Astrocyte (in vitro differentiated cells and primary cell): ENCODE data around the gene SMCO3. TPM values are rescaled to one million over a fixed set of nuclear protein-coding genes. Genes with fewer than 3 reads are reported as not detected.

Experiments used
- DNase-seq: peaks from one replicate; pipeline ENCODE4 v3.0.0-alpha.2; 2010; ENCODE audit warnings: low read depth
- FAIRE-seq: peaks from 2 replicates; lab custom pipeline; 2011; peaks lifted over from hg19 to GRCh38; lab: Jason Lieb, UNC
- H2AFZ ChIP-seq: 2 replicates; pipeline ENCODE4 v1.6.0; 2012; ENCODE audit warnings: low read depth, low read length, inconsistent platforms
- H3K27ac ChIP-seq: 2 replicates; pipeline ENCODE4 v1.5.1; 2011; ENCODE audit warnings: low read depth, low read length, inconsistent platforms
- H3K27me3 ChIP-seq: 2 replicates; pipeline ENCODE4 v1.6.0; 2011; ENCODE audit warnings: low read length, inconsistent platforms; ENCODE audit not compliant: insufficient read depth
- H3K36me3 ChIP-seq: 2 replicates; pipeline ENCODE4 v1.5.1; 2011; ENCODE audit warnings: low read length, inconsistent platforms; ENCODE audit not compliant: insufficient read depth
- H3K4me1 ChIP-seq: 2 replicates; pipeline ENCODE4 v1.5.1; 2011; ENCODE audit warnings: low read length, inconsistent platforms; ENCODE audit not compliant: insufficient read depth
- H3K4me2 ChIP-seq: 2 replicates; pipeline ENCODE4 v1.6.0; 2012; ENCODE audit warnings: low read length, inconsistent platforms
- H3K4me3 ChIP-seq: 2 replicates; pipeline ENCODE4 v1.5.1; 2011; ENCODE audit warnings: low read depth, mild to moderate bottlenecking, low read length, inconsistent platforms; ENCODE audit not compliant: insufficient read depth
- H3K79me2 ChIP-seq: 2 replicates; pipeline ENCODE4 v1.6.0; 2012; ENCODE audit warnings: mild to moderate bottlenecking, low read length, inconsistent platforms; ENCODE audit not compliant: insufficient read depth
- H3K9ac ChIP-seq: 2 replicates; pipeline ENCODE4 v1.6.0; 2012; ENCODE audit warnings: mild to moderate bottlenecking, low read length, inconsistent platforms
- H3K9me3 ChIP-seq: 2 replicates; pipeline ENCODE4 v1.5.1; 2012; ENCODE audit warnings: low read depth, mild to moderate bottlenecking, low read length, inconsistent platforms; ENCODE audit not compliant: insufficient read depth
- H4K20me1 ChIP-seq: 2 replicates; pipeline ENCODE4 v1.6.0; 2012; ENCODE audit warnings: low read length, inconsistent platforms; ENCODE audit not compliant: insufficient read depth
- H3K27ac Mint-ChIP-seq: one replicate; pipeline ENCODE4 v1.8.0; 2021; ENCODE audit warnings: mild to moderate bottlenecking, mixed read lengths; ENCODE audit not compliant: unreplicated experiment
- H3K27me3 Mint-ChIP-seq: one replicate; pipeline ENCODE4 v1.8.0; 2021; ENCODE audit warnings: low read depth, mixed read lengths; ENCODE audit not compliant: unreplicated experiment
- H3K36me3 Mint-ChIP-seq: one replicate; pipeline ENCODE4 v1.8.0; 2021; ENCODE audit warnings: low read depth, mixed read lengths; ENCODE audit not compliant: unreplicated experiment
- H3K4me1 Mint-ChIP-seq: one replicate; pipeline ENCODE4 v1.8.0; 2021; ENCODE audit warnings: low read depth, mixed read lengths; ENCODE audit not compliant: unreplicated experiment
- H3K4me3 Mint-ChIP-seq: one replicate; pipeline ENCODE4 v1.8.0; 2021; ENCODE audit warnings: mild to moderate bottlenecking, moderate library complexity, mixed read lengths; ENCODE audit not compliant: unreplicated experiment
- H3K9me3 Mint-ChIP-seq: one replicate; pipeline ENCODE4 v1.8.0; 2021; ENCODE audit warnings: mild to moderate bottlenecking, mixed read lengths; ENCODE audit not compliant: unreplicated experiment
- CTCF ChIP-seq: IDR thresholded peaks from 2 replicates; pipeline ENCODE4 v1.5.1; 2011; ENCODE audit warnings: low read depth, mild to moderate bottlenecking, inconsistent platforms, low read length, moderate library complexity; ENCODE audit not compliant: insufficient read depth
- EZH2 ChIP-seq: IDR thresholded peaks from 2 replicates; pipeline ENCODE4 v1.6.1; 2012; ENCODE audit warnings: mild to moderate bottlenecking, low read length, inconsistent platforms; ENCODE audit not compliant: insufficient read depth
- total RNA-seq: library from RNA; stranded (reverse); gene quantifications from 2 replicates; pipeline ENCODE4 v1.2.1, GENCODE V29; 2021

Gene SMCO3
- total RNA-seq, 1 donor from 2014 or later, result 0.57 TPM

GRCh38 chr12:14782756-14783155, 31.2 kb downstream of the SMCO3 start:
- H3K9ac ChIP-seq, result no peak overlapping the region
- H2AFZ ChIP-seq, result no peak overlapping the region
- Mint-ChIP-seq H3K4me3 (no peak overlapping the region), H3K27me3 (no peaks in the 10 kb centered on the region), H3K36me3 (peaks cover 9% of the 10 kb centered on the region), H3K9me3 (peaks cover 1% of the 10 kb centered on the region), H3K4me1 (peaks cover 12% of the 10 kb centered on the region), H3K27ac (no peak overlapping the region)
- FAIRE-seq (no peak), DNase-seq (no peak)
- peaks cover 11% of the 10 kb centered on the region for H3K36me3 ChIP-seq
- H3K4me1 ChIP-seq, result no peaks in the 10 kb centered on the region
- no peaks in the 10 kb centered on the region for H4K20me1 ChIP-seq
- TF ChIP-seq EZH2 (no peak), CTCF (no peak)
- H3K27me3 ChIP-seq, result no peaks in the 10 kb centered on the region
- no peaks in the 10 kb centered on the region for H3K9me3 ChIP-seq
- H3K79me2 ChIP-seq, result no peaks in the 10 kb centered on the region
- no peak overlapping the region for H3K27ac ChIP-seq
- H3K4me2 ChIP-seq, result no peak overlapping the region
- H3K4me3 ChIP-seq, result no peak overlapping the region

- TF ChIP-seq CTCF (no peak), EZH2 (no peak)
- H3K4me3 ChIP-seq, result no peak overlapping the region
- H3K27me3 ChIP-seq, result no peaks in the 10 kb centered on the region
- FAIRE-seq (no peak), DNase-seq (no peak)
- no peaks in the 10 kb centered on the region for H3K4me1 ChIP-seq
- no peaks in the 10 kb centered on the region for H3K79me2 ChIP-seq
- peaks cover 6% of the 10 kb centered on the region for H3K36me3 ChIP-seq
- H3K27ac ChIP-seq, result no peak overlapping the region
- Mint-ChIP-seq H3K4me3 (peak overlapping the region; percentile 8), H3K27ac (no peak overlapping the region), H3K4me1 (peaks cover 19% of the 10 kb centered on the region), H3K36me3 (peaks cover 7% of the 10 kb centered on the region), H3K9me3 (no peaks in the 10 kb centered on the region), H3K27me3 (no peaks in the 10 kb centered on the region)
- no peak overlapping the region for H3K9ac ChIP-seq
- H3K9me3 ChIP-seq, result no peaks in the 10 kb centered on the region
- no peaks in the 10 kb centered on the region for H4K20me1 ChIP-seq
- H2AFZ ChIP-seq, result no peak overlapping the region
- no peak overlapping the region for H3K4me2 ChIP-seq
Measured at GRCh38 chr12:14781563-14781962, 32.4 kb downstream of the SMCO3 start.

- TF ChIP-seq EZH2 (no peak), CTCF (no peak)
- DNase-seq, result no peak
- H3K27me3 Mint-ChIP-seq, result no peaks in the 10 kb centered on the region
- H3K9me3 Mint-ChIP-seq, result no peaks in the 10 kb centered on the region
- peaks cover 26% of the 10 kb centered on the region for H3K4me1 Mint-ChIP-seq
- H3K27ac Mint-ChIP-seq, result no peak overlapping the region
- no peak overlapping the region for H3K4me3 Mint-ChIP-seq
- no peaks in the 10 kb centered on the region for H3K27me3 ChIP-seq
- H3K9ac ChIP-seq, result no peak overlapping the region
- no peak overlapping the region for H3K4me3 ChIP-seq
- no peak overlapping the region for H3K27ac ChIP-seq
- H3K79me2 ChIP-seq, result no peaks in the 10 kb centered on the region
- H3K9me3 ChIP-seq, result no peaks in the 10 kb centered on the region
- peaks cover 7% of the 10 kb centered on the region for H3K36me3 Mint-ChIP-seq
- H3K36me3 ChIP-seq, result peaks cover under 1% of the 10 kb centered on the region
- H4K20me1 ChIP-seq, result no peaks in the 10 kb centered on the region
- peaks cover 4% of the 10 kb centered on the region for H3K4me1 ChIP-seq
- H3K4me2 ChIP-seq, result no peak overlapping the region
- FAIRE-seq, result no peak
- H2AFZ ChIP-seq, result no peak overlapping the region
Measured at GRCh38 chr12:14780859-14781258, 33.1 kb downstream of the SMCO3 start.
